Hepatocyte (in vitro differentiated cells): ENCODE results near the gene MARCO. TPM values are rescaled to one million over a fixed set of nuclear protein-coding genes. Genes with fewer than 3 reads are reported as not detected.

ENCODE experiments used
- DNase-seq: peaks from one replicate; pipeline ENCODE4 v3.0.0-alpha.2; 2016; ENCODE audit warnings: low spot score
- H2AFZ ChIP-seq: fragments of 200-600 bp; sonication (generic); 2 replicates; pipeline ENCODE4 v1.6.0; 2016; ENCODE audit warnings: antibody characterized with exemption, mild to moderate bottlenecking
- H3K27ac ChIP-seq: fragments of 200-600 bp; sonication (generic); 2 replicates; pipeline ENCODE4 v1.5.1; 2016; ENCODE audit warnings: mild to moderate bottlenecking
- H3K27me3 ChIP-seq: fragments of 200-600 bp; sonication (generic); 2 replicates; pipeline ENCODE4 v1.6.1; 2016
- H3K36me3 ChIP-seq: fragments of 200-600 bp; sonication (generic); replicated peaks from 2 replicates; pipeline ENCODE4 v1.5.1; 2016; ENCODE audit warnings: low read depth; ENCODE audit not compliant: insufficient read depth
- H3K4me1 ChIP-seq: fragments of 200-600 bp; sonication (generic); 2 replicates; pipeline ENCODE4 v1.5.1; 2016; ENCODE audit warnings: mild to moderate bottlenecking, moderate library complexity; ENCODE audit not compliant: insufficient read depth
- H3K4me2 ChIP-seq: fragments of 200-600 bp; sonication (generic); 2 replicates; pipeline ENCODE4 v1.6.0; 2016
- H3K4me3 ChIP-seq: fragments of 200-600 bp; sonication (generic); 2 replicates; pipeline ENCODE4 v1.5.1; 2016; ENCODE audit warnings: mild to moderate bottlenecking
- H3K79me2 ChIP-seq: fragments of 200-600 bp; sonication (generic); 2 replicates; pipeline ENCODE4 v1.6.0; 2017; ENCODE audit warnings: mild to moderate bottlenecking
- H3K9me2 ChIP-seq: fragments of 200-600 bp; sonication (generic); replicated peaks from 2 replicates; pipeline ENCODE4 v1.6.0; 2017; ENCODE audit warnings: mild to moderate bottlenecking; ENCODE audit not compliant: insufficient read depth
- H3K9me3 ChIP-seq: fragments of 200-600 bp; sonication (generic); 2 replicates; pipeline ENCODE4 v1.5.1; 2016; ENCODE audit warnings: low read depth, mild to moderate bottlenecking
- H4K20me1 ChIP-seq: fragments of 200-600 bp; sonication (generic); 2 replicates; pipeline ENCODE4 v1.6.0; 2016; ENCODE audit warnings: mild to moderate bottlenecking; ENCODE audit not compliant: insufficient read depth, poor library complexity, severe bottlenecking
- CTCF ChIP-seq: fragments of 200-600 bp; sonication (generic); IDR thresholded peaks from 2 replicates; pipeline ENCODE4 v1.5.1; 2016; ENCODE audit warnings: antibody characterized with exemption, mild to moderate bottlenecking; ENCODE audit not compliant: poor library complexity
- EZH2 ChIP-seq: fragments of 200-600 bp; sonication (generic); IDR thresholded peaks from 2 replicates; pipeline ENCODE4 v1.6.1; 2016; ENCODE audit warnings: antibody characterized with exemption, mild to moderate bottlenecking, borderline replicate concordance
- EZH2phosphoT487 ChIP-seq: fragments of 200-600 bp; sonication (generic); IDR thresholded peaks from one replicate; pipeline ENCODE4 v1.6.1; 2018; ENCODE audit warnings: antibody characterized with exemption, mild to moderate bottlenecking, low read depth, moderate library complexity; ENCODE audit not compliant: unreplicated experiment, severe bottlenecking
- WGBS: methylation state at CpG from one replicate; pipeline ENCODE4 v1.1.6; 2016; ENCODE audit warnings: low lambda C conversion rate; ENCODE audit errors: missing lambda C conversion rate; 5-methylcytosine and 5-hydroxymethylcytosine counted together
- polyA plus RNA-seq: library from polyadenylated mRNA; unstranded; fragments of >200 nt; fragmentation: Nextera tagmentation; extraction: Ambion mirVana; gene quantifications from 2 replicates; pipeline ENCODE4 v1.2.1, GENCODE V29; 2016
- total RNA-seq: library from RNA; depleted of rRNA; stranded (reverse); fragments of >200 nt; gene quantifications from 2 replicates; pipeline ENCODE4 v1.2.3, GENCODE V29; 2014

Gene MARCO
- total and polyA plus RNA-seq, 2 experiments from 2014 or later, result 0.10 TPM; not detected in 1

- no peaks in the 10 kb centered on the region for H3K79me2 ChIP-seq
- no peaks in the 10 kb centered on the region for H3K36me3 ChIP-seq
- no peaks in the 10 kb centered on the region for H3K9me3 ChIP-seq
- H3K27ac ChIP-seq, result no peak overlapping the region
- H3K4me1 ChIP-seq, result no peaks in the 10 kb centered on the region
- no peaks in the 10 kb centered on the region for H4K20me1 ChIP-seq
- H2AFZ ChIP-seq, result no peak overlapping the region
- H3K9me2 ChIP-seq, result no peaks in the 10 kb centered on the region
- H3K27me3 ChIP-seq, result no peaks in the 10 kb centered on the region
- H3K4me2 ChIP-seq, result no peak overlapping the region
- no peak for DNase-seq
- no peak overlapping the region for H3K4me3 ChIP-seq
- TF ChIP-seq EZH2 (no peak), EZH2phosphoT487 (no peak), CTCF (no peak)
- WGBS, result 63% methylated on average over 1 of the region's 1 CpG
Observed at GRCh38 chr2:118925981-118926380, 16.0 kb upstream of the MARCO start.

DNA sequence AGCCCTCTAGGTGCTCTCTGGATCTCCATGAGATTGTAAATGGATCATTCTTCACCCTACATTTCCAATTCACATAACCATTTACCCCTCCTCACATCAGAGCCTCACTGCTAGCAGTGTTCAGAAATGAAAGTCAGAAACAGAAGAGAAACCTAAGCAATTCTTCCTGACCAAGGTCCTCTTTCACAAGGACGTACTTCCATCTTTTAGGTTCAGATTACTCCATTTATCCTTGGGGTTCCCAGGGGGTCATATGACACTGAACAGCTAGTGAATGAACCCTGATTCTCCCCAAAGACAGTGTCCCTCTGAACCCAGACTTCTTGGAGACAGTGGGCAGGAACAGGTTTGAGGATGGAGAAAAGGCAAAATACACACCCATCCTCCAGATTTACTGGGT, 12.9 kb upstream of the MARCO start:
- Histone ChIP-seq H3K9me2 (no peaks in the 10 kb centered on the region), H3K4me3 (no peak overlapping the region), H3K4me1 (no peaks in the 10 kb centered on the region), H3K36me3 (no peaks in the 10 kb centered on the region), H4K20me1 (no peaks in the 10 kb centered on the region), H2AFZ (no peak overlapping the region), H3K27ac (no peak overlapping the region), H3K9me3 (no peaks in the 10 kb centered on the region), H3K27me3 (no peaks in the 10 kb centered on the region), H3K4me2 (no peak overlapping the region), H3K79me2 (no peaks in the 10 kb centered on the region)
- 78% methylated on average over 1 of the region's 1 CpG for WGBS
- DNase-seq, result no peak
- TF ChIP-seq EZH2phosphoT487 (no peak), EZH2 (no peak), CTCF (no peak)

GRCh38 chr2:118932949-118933348, 9.0 kb upstream of the MARCO start:
- Histone ChIP-seq H3K4me1 (no peaks in the 10 kb centered on the region), H3K36me3 (no peaks in the 10 kb centered on the region), H3K9me3 (no peaks in the 10 kb centered on the region), H3K9me2 (no peaks in the 10 kb centered on the region), H3K27ac (no peak overlapping the region), H3K4me3 (no peak overlapping the region), H3K27me3 (no peaks in the 10 kb centered on the region), H2AFZ (no peak overlapping the region), H3K79me2 (no peaks in the 10 kb centered on the region), H4K20me1 (no peaks in the 10 kb centered on the region), H3K4me2 (no peak overlapping the region)
- DNase-seq, result no peak
- whole genome bisulfite sequencing, result 72% methylated on average over 1 of the region's 1 CpG
- no peak for TF ChIP-seq EZH2

DNA sequence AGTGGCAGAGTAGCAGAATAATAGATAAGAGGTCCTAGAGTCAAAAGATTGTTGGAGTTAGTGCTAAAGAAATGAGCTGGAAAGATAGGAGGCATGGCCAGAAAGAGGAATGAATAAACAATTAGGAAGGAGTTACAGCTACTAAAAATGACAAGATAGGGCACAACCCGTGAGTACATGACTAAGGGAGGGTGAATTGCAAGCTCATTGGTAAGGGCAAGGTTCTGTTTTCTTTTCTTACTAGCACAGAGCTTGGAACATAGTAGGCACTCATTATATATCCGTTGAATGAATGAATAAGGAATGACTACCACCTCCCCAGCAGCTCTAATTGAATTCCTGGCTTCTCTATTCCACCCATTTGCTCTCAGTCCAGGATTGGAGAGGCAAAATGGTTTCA, 5.7 kb upstream of the MARCO start:
- Histone ChIP-seq H3K9me2 (no peaks in the 10 kb centered on the region), H3K4me1 (no peaks in the 10 kb centered on the region), H3K27me3 (no peaks in the 10 kb centered on the region), H3K4me2 (no peak overlapping the region), H2AFZ (no peak overlapping the region), H3K36me3 (no peaks in the 10 kb centered on the region), H3K4me3 (no peak overlapping the region), H3K79me2 (no peaks in the 10 kb centered on the region), H3K9me3 (no peaks in the 10 kb centered on the region), H4K20me1 (no peaks in the 10 kb centered on the region), H3K27ac (no peak overlapping the region)
- DNase-seq, result no peak
- 86% methylated on average over 2 of the region's 2 CpGs for WGBS
- TF ChIP-seq EZH2phosphoT487, result no peak

GRCh38 chr2:118936936-118937335, 5.1 kb upstream of the MARCO start:
- Histone ChIP-seq H3K4me1 (no peaks in the 10 kb centered on the region), H2AFZ (no peak overlapping the region), H3K36me3 (no peaks in the 10 kb centered on the region), H4K20me1 (no peaks in the 10 kb centered on the region), H3K79me2 (no peaks in the 10 kb centered on the region), H3K9me3 (no peaks in the 10 kb centered on the region), H3K27ac (no peak overlapping the region), H3K27me3 (no peaks in the 10 kb centered on the region), H3K9me2 (no peaks in the 10 kb centered on the region), H3K4me3 (no peak overlapping the region), H3K4me2 (no peak overlapping the region)
- no peak for TF ChIP-seq EZH2phosphoT487
- TF ChIP-seq CTCF, result no peak
- WGBS, result 90% methylated on average over 6 of the region's 6 CpGs
- DNase-seq, result no peak
